ENCODE results near the gene ERP27. TPM values are rescaled to one million over a fixed set of nuclear protein-coding genes. Genes with fewer than 3 reads are reported as not detected.

ERP27 gene
- total RNA-seq, 4 donors from 2014 or later: 0.54 to 3.4 (median 0.96) TPM; not detected in 1

DNA sequence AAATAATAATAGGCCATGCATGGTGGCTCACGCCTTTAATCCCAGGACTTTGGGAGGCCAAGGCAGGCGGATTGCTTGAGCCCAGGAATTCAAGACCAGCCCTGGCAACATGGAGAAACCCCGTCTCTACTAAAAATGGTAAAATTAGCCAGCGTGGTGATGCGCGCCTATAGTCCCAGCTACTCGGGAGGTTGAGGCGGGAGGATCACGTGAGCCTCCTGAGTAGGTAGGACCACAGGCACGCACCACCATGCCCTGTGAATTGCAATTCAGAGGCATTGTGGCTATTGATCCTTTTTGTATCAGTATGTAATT is 20.7 kb upstream of the ERP27 start:
- Histone ChIP-seq H3K27ac (peak overlapping the region in 3 of 4 donors; percentile 64 to 77 (median 75)), H3K4me1 (peaks cover 0 to 35% (median 3%) of the 10 kb centered on the region in 3 donors)

DNA sequence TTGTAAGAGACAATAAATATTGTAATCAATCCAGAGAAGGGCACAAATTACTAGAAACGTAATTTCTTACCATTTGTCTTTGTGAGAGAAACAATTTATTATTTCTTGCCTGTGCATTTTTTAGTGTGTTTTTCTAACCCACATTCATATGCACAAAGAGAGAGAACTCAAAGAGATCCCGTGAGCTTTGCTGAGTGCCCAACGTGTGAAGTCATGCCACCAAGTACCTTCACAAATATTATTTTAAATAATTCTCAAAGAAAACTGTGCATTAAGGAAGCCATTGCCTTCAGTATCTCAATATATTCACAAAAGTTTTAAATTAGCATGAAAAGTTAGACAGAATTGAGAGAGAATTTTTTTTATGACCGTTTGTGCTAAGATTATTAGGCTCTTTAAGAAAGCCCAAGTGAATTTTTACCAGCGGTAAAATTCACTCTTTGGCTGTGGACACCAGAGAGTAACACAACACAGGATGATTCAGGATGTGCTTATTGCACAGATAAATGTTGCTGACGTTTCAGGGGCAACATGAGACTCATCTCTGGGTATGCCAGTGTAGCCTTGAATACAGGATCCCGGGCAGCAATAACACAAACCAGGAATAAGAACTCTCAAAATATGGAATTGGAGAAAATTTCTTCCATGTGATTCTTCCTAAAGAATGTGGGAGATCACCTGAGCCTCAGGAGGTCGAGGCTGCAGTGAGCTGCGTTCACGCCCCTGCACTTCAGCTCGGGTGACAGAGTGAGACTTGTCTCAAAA is 20.2 kb upstream of the ERP27 start:
- Histone ChIP-seq H3K4me1 (peaks cover 0 to 35% (median 3%) of the 10 kb centered on the region in 3 donors), H3K27me3 (no peaks in the 10 kb centered on the region), H3K36me3 (no peaks in the 10 kb centered on the region), H3K4me3 (no peak overlapping the region), H3K27ac (peak overlapping the region; percentile 64 to 77 (median 70)), H3K9me3 (no peaks in the 10 kb centered on the region)
- 67 to 75% methylated on average over 6 to 7 of the region's 11 CpGs for WGBS, 2 donors (ENCODE audit: low coverage in 1 of 2)
- no peak for ATAC-seq
- no peak for TF ChIP-seq POLR2A (IDR thresholded peaks at IDR 0.05)
- TF ChIP-seq EP300 (IDR thresholded peaks at IDR 0.05): no peak
- TF ChIP-seq CTCF (IDR thresholded peaks at IDR 0.05): no peak
- TF ChIP-seq POLR2AphosphoS5 (IDR thresholded peaks at IDR 0.05): no peak

More for the DNA sequence above, 20.7 kb upstream of the ERP27 start:
- 80 to 93% methylated on average over 2 to 8 of the region's 10 CpGs for WGBS, 2 donors (ENCODE audit: low coverage in 1 of 2)
- H3K27me3 ChIP-seq: no peaks in the 10 kb centered on the region
- H3K36me3 ChIP-seq: no peaks in the 10 kb centered on the region
- H3K4me3 ChIP-seq: no peak overlapping the region
- no peaks in the 10 kb centered on the region for H3K9me3 ChIP-seq
- no peak for TF ChIP-seq POLR2A (IDR thresholded peaks at IDR 0.05)
- TF ChIP-seq EP300 (IDR thresholded peaks at IDR 0.05): no peak
- TF ChIP-seq POLR2AphosphoS5 (IDR thresholded peaks at IDR 0.05): no peak
- no peak for TF ChIP-seq CTCF (IDR thresholded peaks at IDR 0.05)
- ATAC-seq: no peak

- ATAC-seq: no peak
- Histone ChIP-seq H3K27me3 (no peaks in the 10 kb centered on the region), H3K4me1 (peaks cover 3 to 37% (median 4%) of the 10 kb centered on the region in 3 donors), H3K27ac (peak overlapping the region; percentile 64 to 77 (median 70)), H3K36me3 (no peaks in the 10 kb centered on the region), H3K4me3 (no peak overlapping the region), H3K9me3 (no peaks in the 10 kb centered on the region)
- TF ChIP-seq EP300 (IDR thresholded peaks at IDR 0.05) (no peak), POLR2AphosphoS5 (IDR thresholded peaks at IDR 0.05) (no peak), POLR2A (IDR thresholded peaks at IDR 0.05) (no peak), CTCF (IDR thresholded peaks at IDR 0.05) (no peak)
- WGBS, 2 donors (ENCODE audit: low coverage in 1 of 2): 13 to 19% methylated on average over 5 of the region's 5 CpGs
Observed at GRCh38 chr12:14957551-14958168, 19.3 kb upstream of the ERP27 start.

- Histone ChIP-seq H3K4me1 (peaks cover 5 to 45% (median 8%) of the 10 kb centered on the region in 3 donors), H3K4me3 (no peak overlapping the region), H3K27me3 (no peaks in the 10 kb centered on the region), H3K9me3 (no peaks in the 10 kb centered on the region), H3K27ac (peak overlapping the region; percentile 64 to 77 (median 70)), H3K36me3 (no peaks in the 10 kb centered on the region)
- no peak for ATAC-seq
- WGBS, 2 donors (ENCODE audit: low coverage in 1 of 2): 29 to 34% methylated on average over 2 of the region's 2 CpGs
- no peak for TF ChIP-seq POLR2AphosphoS5 (IDR thresholded peaks at IDR 0.05)
- TF ChIP-seq CTCF (IDR thresholded peaks at IDR 0.05): no peak
- no peak for TF ChIP-seq EP300 (IDR thresholded peaks at IDR 0.05)
- no peak for TF ChIP-seq POLR2A (IDR thresholded peaks at IDR 0.05)
Observed at GRCh38 chr12:14956905-14957304, 18.6 kb upstream of the ERP27 start.
